ENCODE measurements around the gene HGF. TPM values are rescaled to one million over a fixed set of nuclear protein-coding genes. Genes with fewer than 3 reads are reported as not detected.

The HGF gene
- polyA plus RNA-seq, 1 experiment = 129 TPM

DNA sequence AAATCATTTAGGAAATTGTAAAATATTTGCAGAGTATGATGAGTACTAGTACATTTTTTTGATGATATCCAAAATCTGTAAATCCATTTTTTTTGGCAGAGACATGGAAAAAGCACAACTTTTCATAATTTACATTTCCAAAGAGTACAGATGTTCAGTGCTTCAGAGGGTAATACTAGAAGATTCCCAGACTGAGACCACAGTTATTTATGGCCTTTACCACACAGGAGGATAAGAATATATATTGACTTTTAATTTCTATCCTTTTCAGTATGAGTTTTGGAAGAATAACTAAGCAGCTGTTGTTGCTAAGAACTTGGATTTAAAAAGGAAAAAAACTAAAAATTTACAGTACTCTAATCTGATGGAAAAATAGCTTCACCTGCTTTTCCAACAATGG is 61.9 kb downstream of the HGF start:
- ChIA-PET CTCF (no interaction called here), POLR2A (no interaction called here)
- no peaks in the 10 kb centered on the region for H3K9me3 ChIP-seq (ENCODE audit: control insufficient read depth, insufficient read depth, low read length)
- no peak for DNase-seq (ENCODE audit: low read depth, low spot score)
- no peaks in the 10 kb centered on the region for H3K27me3 ChIP-seq (ENCODE audit: control insufficient read depth, insufficient read depth, low read length)
- no peak overlapping the region for H3K4me3 ChIP-seq (ENCODE audit: low read depth, low read length)
- H3K27ac ChIP-seq (ENCODE audit: low read depth, low read length) = no peak overlapping the region
- TF ChIP-seq CTCF (IDR thresholded peaks at IDR 0.05; ENCODE audit: low read depth, low read length) = no peak

GRCh38 chr7:81707196-81707595 is 62.7 kb downstream of the HGF start:
- POLR2A ChIA-PET = no interaction called here
- CTCF ChIA-PET = interaction anchor here (0.6 kb wide), 1 partner anchor 240 kb away, joined by 3 read pairs; no protein-coding TSS in a partner anchor
- Histone ChIP-seq H3K9me3 (ENCODE audit: control insufficient read depth, insufficient read depth, low read length) (no peaks in the 10 kb centered on the region), H3K4me3 (ENCODE audit: low read depth, low read length) (no peak overlapping the region), H3K27ac (ENCODE audit: low read depth, low read length) (no peak overlapping the region), H3K27me3 (ENCODE audit: control insufficient read depth, insufficient read depth, low read length) (no peaks in the 10 kb centered on the region)
- no peak for DNase-seq (ENCODE audit: low read depth, low spot score)
- TF ChIP-seq CTCF (IDR thresholded peaks at IDR 0.05; ENCODE audit: low read depth, low read length) = no peak

DNA sequence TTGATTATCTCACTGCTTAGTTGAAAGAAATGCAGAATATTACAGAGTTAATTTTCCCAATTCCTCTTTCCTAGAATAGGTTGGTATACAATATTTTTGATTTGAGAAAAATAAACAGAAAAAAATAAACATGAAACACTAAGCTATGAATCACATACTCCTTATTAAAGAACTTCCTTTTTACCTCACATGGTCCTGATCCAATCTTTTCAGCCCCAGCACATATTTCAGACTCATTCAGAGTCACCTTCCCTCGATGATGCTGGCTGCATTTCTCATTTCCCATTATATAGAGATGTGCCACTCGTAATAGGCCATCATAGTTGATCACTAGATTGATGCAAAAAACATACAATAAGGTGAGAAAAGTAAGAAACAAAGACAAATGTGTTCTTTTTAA is 64.6 kb downstream of the HGF start:
- H3K9me3 ChIP-seq (ENCODE audit: control insufficient read depth, insufficient read depth, low read length) = no peaks in the 10 kb centered on the region
- TF ChIP-seq CTCF (IDR thresholded peaks at IDR 0.05; ENCODE audit: low read depth, low read length) = no peak
- CTCF ChIA-PET = interaction anchor here (0.6 to 2.5 kb wide), 2 partner anchors 70 to 204 kb away, joined by 3 to 7 read pairs; no protein-coding TSS in a partner anchor
- no peak overlapping the region for H3K27ac ChIP-seq (ENCODE audit: low read depth, low read length)
- no peaks in the 10 kb centered on the region for H3K27me3 ChIP-seq (ENCODE audit: control insufficient read depth, insufficient read depth, low read length)
- DNase-seq (ENCODE audit: low read depth, low spot score) = no peak
- POLR2A ChIA-PET = interaction anchor here (0.7 kb wide), 1 partner anchor 71 kb away, joined by 7 read pairs; no protein-coding TSS in a partner anchor
- no peak overlapping the region for H3K4me3 ChIP-seq (ENCODE audit: low read depth, low read length)

DNA sequence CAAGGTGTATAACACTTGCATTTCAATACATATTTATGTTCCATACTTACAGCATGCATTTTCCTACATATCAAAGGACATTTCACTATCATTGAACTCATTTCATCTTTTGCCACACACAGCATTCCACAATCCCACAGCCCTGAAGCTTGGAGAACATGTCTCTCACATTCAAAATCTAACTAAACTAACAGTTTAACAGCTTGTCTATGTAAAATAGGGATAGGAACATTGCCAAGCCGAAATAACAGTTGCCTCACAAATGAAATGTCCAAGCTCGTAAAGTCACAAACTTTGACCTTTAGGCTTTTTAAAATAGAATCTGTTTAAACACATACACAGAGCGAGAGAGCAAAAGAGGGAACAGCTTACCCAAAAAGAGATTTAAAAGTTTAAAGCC is 65.3 kb downstream of the HGF start:
- ChIA-PET POLR2A (no interaction called here), CTCF (interaction anchor here (0.6 to 2.5 kb wide), 2 partner anchors 70 to 204 kb away, joined by 3 to 7 read pairs; no protein-coding TSS in a partner anchor)
- Histone ChIP-seq H3K4me3 (ENCODE audit: low read depth, low read length) (no peak overlapping the region), H3K27ac (ENCODE audit: low read depth, low read length) (no peak overlapping the region), H3K9me3 (ENCODE audit: control insufficient read depth, insufficient read depth, low read length) (no peaks in the 10 kb centered on the region), H3K27me3 (ENCODE audit: control insufficient read depth, insufficient read depth, low read length) (no peaks in the 10 kb centered on the region)
- no peak for DNase-seq (ENCODE audit: low read depth, low spot score)
- TF ChIP-seq CTCF (IDR thresholded peaks at IDR 0.05; ENCODE audit: low read depth, low read length) = no peak

DNA sequence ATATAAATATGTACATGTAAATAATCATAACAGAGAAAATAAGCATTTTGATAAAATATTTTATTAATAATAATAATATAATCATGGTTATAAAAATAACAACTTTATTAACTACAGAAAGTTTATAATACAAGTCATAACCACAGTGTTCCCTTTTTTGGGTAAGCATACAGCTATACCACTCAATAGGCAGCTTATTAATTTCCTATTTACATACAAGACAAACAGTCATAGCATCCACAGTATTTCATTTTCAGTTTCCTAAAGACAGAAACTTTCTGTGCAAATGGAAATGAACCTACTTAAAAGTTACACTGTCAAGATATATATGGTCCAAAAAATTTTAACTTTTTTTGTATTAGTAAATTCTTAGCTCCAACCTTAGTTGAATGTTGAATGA is 70.9 kb downstream of the HGF start:
- Histone ChIP-seq H3K4me3 (ENCODE audit: low read depth, low read length) (no peak overlapping the region), H3K27me3 (ENCODE audit: control insufficient read depth, insufficient read depth, low read length) (no peaks in the 10 kb centered on the region), H3K9me3 (ENCODE audit: control insufficient read depth, insufficient read depth, low read length) (no peaks in the 10 kb centered on the region), H3K27ac (ENCODE audit: low read depth, low read length) (no peak overlapping the region)
- ChIA-PET POLR2A (no interaction called here), CTCF (no interaction called here)
- TF ChIP-seq CTCF (IDR thresholded peaks at IDR 0.05; ENCODE audit: low read depth, low read length) = no peak
- DNase-seq (ENCODE audit: low read depth, low spot score) = no peak
